LNCAP (cell line): Measurements from ENCODE around the gene SLC35E2B.

Experiments
- CTCF ChIP-seq: fragments of 450-650 bp; IDR thresholded peaks from 2 replicates; pipeline ENCODE4 v1.5.1; 2017; ENCODE audit warnings: mild to moderate bottlenecking

SLC35E2B gene

GRCh38 chr1:1624443-1625403 lies 67.9 kb downstream of the SLC35E2B start:
- no peak for TF ChIP-seq CTCF

GRCh38 chr1:1623631-1624442 lies 68.8 kb downstream of the SLC35E2B start:
- no peak for TF ChIP-seq CTCF

- no peak for TF ChIP-seq CTCF
Measured at GRCh38 chr1:1623181-1623630, 69.4 kb downstream of the SLC35E2B start.

GRCh38 chr1:1622788-1623094 lies 69.9 kb downstream of the SLC35E2B start:
- no peak for TF ChIP-seq CTCF

GRCh38 chr1:1622010-1622787 lies 70.4 kb downstream of the SLC35E2B start:
- TF ChIP-seq CTCF, result no peak

- no peak for TF ChIP-seq CTCF
Measured at GRCh38 chr1:1621173-1622009, 71.2 kb downstream of the SLC35E2B start.
